Esophagus squamous epithelium (tissue), 5 donors: Measurements from ENCODE around the gene MEGF9. TPM values are rescaled to one million over a fixed set of nuclear protein-coding genes. Genes with fewer than 3 reads are reported as not detected.

Source experiments
- DNase-seq: peaks from one replicate; lab custom pipeline; 2025; lab: John Stamatoyannopoulos, UW
- H3K27ac ChIP-seq, 4 donors: fragments of 200-600 bp; sonication (generic); one replicate each; pipeline ENCODE4 v1.5.1; 2016 to 2019; ENCODE audit warnings: mild to moderate bottlenecking in 1 of 4
- H3K27me3 ChIP-seq, 4 donors: fragments of 200-600 bp; sonication (generic); 1 replicate in 3 of 4; 2 replicates in 1 of 4; pipeline versions ENCODE4 v1.5.1 to v1.6.0; 2017 to 2021; ENCODE audit warnings: antibody characterized with exemption in 1 of 4
- H3K36me3 ChIP-seq, 3 donors: fragments of 200-600 bp; sonication (generic); one replicate each; pipeline ENCODE4 v1.5.1; 2016 to 2019
- H3K4me1 ChIP-seq, 3 donors: fragments of 200-600 bp; sonication (generic); one replicate each; pipeline ENCODE4 v1.5.1; 2017 to 2019
- H3K4me3 ChIP-seq, 4 donors: fragments of 200-600 bp; sonication (generic); 1 replicate in 3 of 4; 2 replicates in 1 of 4; pipeline ENCODE4 v1.5.1; 2016 to 2019; ENCODE audit warnings: mild to moderate bottlenecking in 2 of 4, moderate library complexity in 1 of 4
- H3K9me3 ChIP-seq, 3 donors: fragments of 200-600 bp; sonication (generic); one replicate each; pipeline ENCODE4 v1.5.1; 2016 to 2019
- CTCF ChIP-seq, 6 experiments: fragments of 450-650 bp in 4 of 6; fragments of 200-600 bp in 2 of 6; sonication (generic) in 2 of 6; IDR thresholded peaks; one replicate each; pipeline ENCODE4 v1.5.1; 2016 to 2019; ENCODE audit warnings: antibody characterized with exemption in 6 of 6, mild to moderate bottlenecking in 4 of 6, moderate library complexity in 4 of 6
- POLR2A ChIP-seq, 4 donors: fragments of 450-650 bp; IDR thresholded peaks; one replicate each; pipeline ENCODE4 v1.6.1; 2017; ENCODE audit warnings: antibody characterized with exemption in 4 of 4, mild to moderate bottlenecking in 4 of 4, moderate library complexity in 3 of 4
- WGBS, 2 donors: methylation state at CpG; one replicate each; pipeline ENCODE4 v1.1.5; 2018; 5-methylcytosine and 5-hydroxymethylcytosine counted together
- intact Hi-C: fragments of 100-400 bp; cut with DNase I; formaldehyde crosslinking; loops from one replicate; pipeline ENCODE4 v1.15.0; 2022
- total RNA-seq, 4 donors: library from RNA; depleted of rRNA; stranded (reverse); fragments of >200 nt; gene quantifications; one replicate each; pipeline ENCODE4 v1.1.0, GENCODE V29; 2016
- donor health status: DM: yes; HTN: yes; CAD: no.

The MEGF9 gene
- total RNA-seq, 4 donors from 2014 or later, result 16.2 to 20.8 (median 18.0) TPM

- no peak overlapping the region for H3K4me3 ChIP-seq
- no peaks in the 10 kb centered on the region for H3K9me3 ChIP-seq
- no peak for DNase-seq
- peaks cover 0 to 22% (median 2%) of the 10 kb centered on the region in 3 donors for H3K4me1 ChIP-seq
- no peaks in the 10 kb centered on the region for H3K27me3 ChIP-seq
- intact Hi-C loops, result no loop called here
- 90 to 95% methylated on average over 8 of the region's 8 CpGs for WGBS, 2 donors
- TF ChIP-seq CTCF (IDR thresholded peaks at IDR 0.05) (no peak), POLR2A (IDR thresholded peaks at IDR 0.05) (no peak)
- H3K36me3 ChIP-seq, result peaks cover 0 to 11% (median 0%) of the 10 kb centered on the region in 3 donors
- no peak overlapping the region for H3K27ac ChIP-seq
These were observed 51.8 kb downstream of the MEGF9 start for GRCh38 chr9:120662513-120662912.

DNA sequence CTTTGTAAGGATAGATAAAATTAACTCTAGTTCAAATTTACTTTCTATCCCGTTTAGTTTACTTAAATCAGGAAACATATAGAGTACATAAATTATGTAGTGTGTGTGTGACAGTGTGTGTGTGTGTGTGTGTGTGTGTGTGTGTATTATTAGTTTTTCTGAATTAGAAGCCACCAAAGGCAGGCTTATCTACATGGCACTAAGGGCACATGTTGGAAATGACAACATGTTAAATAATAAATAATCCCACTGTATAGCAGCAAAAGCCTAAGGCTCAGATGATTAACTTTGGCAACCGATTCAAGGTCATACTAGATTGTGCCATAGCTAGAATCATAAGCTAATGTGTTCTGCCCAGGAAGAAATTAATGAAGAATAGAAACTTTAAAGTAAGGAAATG lies 54.6 kb downstream of the MEGF9 start:
- WGBS, 2 donors, result 66 to 69% methylated on average over 2 of the region's 2 CpGs
- intact Hi-C loops, result no loop called here

GRCh38 chr9:120659209-120659608 lies 55.1 kb downstream of the MEGF9 start:
- H3K27ac ChIP-seq, result no peak overlapping the region
- TF ChIP-seq CTCF (IDR thresholded peaks at IDR 0.05), result no peak
- no peak for TF ChIP-seq POLR2A (IDR thresholded peaks at IDR 0.05)
- no peak overlapping the region for H3K4me3 ChIP-seq
- intact Hi-C loops, result no loop called here
- H3K9me3 ChIP-seq, result no peaks in the 10 kb centered on the region
- H3K27me3 ChIP-seq, result no peaks in the 10 kb centered on the region
- 72 to 88% methylated on average over 3 of the region's 3 CpGs for WGBS, 2 donors
- no peak for DNase-seq
- H3K36me3 ChIP-seq, result peaks cover 0 to 13% (median 0%) of the 10 kb centered on the region in 3 donors
- peaks cover 0 to 28% (median 7%) of the 10 kb centered on the region in 3 donors for H3K4me1 ChIP-seq

More for the DNA sequence above, 54.6 kb downstream of the MEGF9 start:
- Histone ChIP-seq H3K27me3 (no peaks in the 10 kb centered on the region), H3K9me3 (no peaks in the 10 kb centered on the region), H3K4me1 (peaks cover 0 to 29% (median 7%) of the 10 kb centered on the region in 3 donors), H3K36me3 (peaks cover 0 to 13% (median 0%) of the 10 kb centered on the region in 3 donors), H3K27ac (no peak overlapping the region), H3K4me3 (no peak overlapping the region)
- TF ChIP-seq POLR2A (IDR thresholded peaks at IDR 0.05), result no peak
- TF ChIP-seq CTCF (IDR thresholded peaks at IDR 0.05), result no peak
- no peak for DNase-seq

- Histone ChIP-seq H3K27me3 (no peaks in the 10 kb centered on the region), H3K36me3 (peaks cover 0 to 13% (median 0%) of the 10 kb centered on the region in 3 donors), H3K4me3 (no peak overlapping the region), H3K4me1 (peaks cover 0 to 27% (median 5%) of the 10 kb centered on the region in 3 donors), H3K27ac (no peak overlapping the region), H3K9me3 (no peaks in the 10 kb centered on the region)
- 51 to 54% methylated on average over 4 of the region's 4 CpGs for WGBS, 2 donors
- intact Hi-C loops, result no loop called here
- no peak for TF ChIP-seq POLR2A (IDR thresholded peaks at IDR 0.05)
- TF ChIP-seq CTCF (IDR thresholded peaks at IDR 0.05), result no peak
- DNase-seq, result no peak
These were observed 59.2 kb downstream of the MEGF9 start for GRCh38 chr9:120655005-120655622.

GRCh38 chr9:120654272-120654671 lies 60.0 kb downstream of the MEGF9 start:
- no peak for TF ChIP-seq POLR2A (IDR thresholded peaks at IDR 0.05)
- TF ChIP-seq CTCF (IDR thresholded peaks at IDR 0.05), result no peak
- Histone ChIP-seq H3K36me3 (peaks cover 0 to 13% (median 0%) of the 10 kb centered on the region in 3 donors), H3K4me3 (no peak overlapping the region), H3K27me3 (no peaks in the 10 kb centered on the region), H3K9me3 (no peaks in the 10 kb centered on the region), H3K4me1 (peaks cover 0 to 30% (median 5%) of the 10 kb centered on the region in 3 donors), H3K27ac (no peak overlapping the region)
- intact Hi-C loops, result no loop called here
- 75 to 81% methylated on average over 4 of the region's 4 CpGs for WGBS, 2 donors
- no peak for DNase-seq
